GM19468 (cell line): ENCODE measurements around the gene PLXNB3.
"Not testable (repeated sequence)": the region's sequence is repeated elsewhere in the genome, so short reads cannot be mapped to it uniquely, and the experiment has no call there.

Experiments used
- ATAC-seq: cut with Tn5 transposase; IDR thresholded peaks from one replicate; pipeline ENCODE4 v1.9.1; 2021; ENCODE audit warnings: mild to moderate bottlenecking, moderate library complexity, moderate number of reproducible peaks; ENCODE audit not compliant: unreplicated experiment; ENCODE audit errors: extremely low read depth

PLXNB3 gene

GRCh38 chrX:153805436-153805835 lies 41.4 kb downstream of the PLXNB3 start:
- no peak for ATAC-seq

GRCh38 chrX:153806999-153807575 lies 43.0 kb downstream of the PLXNB3 start:
- ATAC-seq = no peak

- no peak for ATAC-seq
Measured at GRCh38 chrX:153807976-153808375, 43.9 kb downstream of the PLXNB3 start.

- no peak for ATAC-seq
Measured at GRCh38 chrX:153812220-153812619, 48.2 kb downstream of the PLXNB3 start.

GRCh38 chrX:153813161-153813560 lies 49.1 kb downstream of the PLXNB3 start:
- ATAC-seq = no peak

- no peak for ATAC-seq
Measured at GRCh38 chrX:153814591-153815315, 50.7 kb downstream of the PLXNB3 start.

- no peak for ATAC-seq
Measured at GRCh38 chrX:153816831-153817690, 53.0 kb downstream of the PLXNB3 start.

GRCh38 chrX:153818064-153818463 lies 54.0 kb downstream of the PLXNB3 start:
- ATAC-seq = not testable (repeated sequence)

GRCh38 chrX:153818571-153819383 lies 54.7 kb downstream of the PLXNB3 start:
- no peak for ATAC-seq

GRCh38 chrX:153819384-153820040 lies 55.5 kb downstream of the PLXNB3 start:
- ATAC-seq = no peak

- no peak for ATAC-seq
Measured at GRCh38 chrX:153820601-153821000, 56.6 kb downstream of the PLXNB3 start.

- no peak for ATAC-seq
Measured at GRCh38 chrX:153821066-153821465, 57.0 kb downstream of the PLXNB3 start.

- no peak for ATAC-seq
Measured at GRCh38 chrX:153824348-153824747, 60.3 kb downstream of the PLXNB3 start.

GRCh38 chrX:153825042-153825441 lies 61.0 kb downstream of the PLXNB3 start:
- no peak for ATAC-seq
